Uterus (tissue), 2 donors: ENCODE data around the gene DGAT2.

ENCODE experiments used
- CTCF ChIP-seq, 4 experiments: fragments of 200-600 bp in 2 of 4; fragments of 450-650 bp in 2 of 4; sonication (generic) in 2 of 4; IDR thresholded peaks; one replicate each; pipeline ENCODE4 v1.5.1; 2016 to 2019; ENCODE audit warnings: antibody characterized with exemption in 4 of 4, mild to moderate bottlenecking in 2 of 4, moderate library complexity in 1 of 4
- POLR2A ChIP-seq, 2 donors: fragments of 450-650 bp; IDR thresholded peaks; one replicate each; pipeline ENCODE4 v1.6.1; 2016; ENCODE audit warnings: antibody characterized with exemption in 2 of 2, mild to moderate bottlenecking in 1 of 2, moderate library complexity in 1 of 2

- TF ChIP-seq CTCF (IDR thresholded peaks at IDR 0.05) = no peak
- TF ChIP-seq POLR2A (IDR thresholded peaks at IDR 0.05) = no peak
Observed at GRCh38 chr11:75816561-75817239, 48.1 kb downstream of the DGAT2 start.
